ENCODE data around the gene UBE3B. TPM values are rescaled to one million over a fixed set of nuclear protein-coding genes. Genes with fewer than 3 reads are reported as not detected.

The UBE3B gene
- polyA plus RNA-seq, 3 donors, result 14.4 to 25.9 (median 18.2) TPM

GRCh38 chr12:109451400-109451799 lies 26.0 kb upstream of the UBE3B start:
- Mint-ChIP-seq H3K36me3 (peaks cover 83 to 89% of the 10 kb centered on the region in 2 donors), H3K9me3 (no peaks in the 10 kb centered on the region), H3K4me1 (no peaks in the 10 kb centered on the region), H3K27me3 (ENCODE audit: low read depth in 3 of 3) (no peaks in the 10 kb centered on the region), H3K27ac (no peak overlapping the region), H3K4me3 (no peak overlapping the region)
- DNase-seq, result no peak
- H3K9ac ChIP-seq (ENCODE audit: insufficient read depth, low read length, poor library complexity, severe bottlenecking), result no peak overlapping the region
- no peak overlapping the region for H3K4me3 ChIP-seq (replicated peaks in 1 of 3; ENCODE audit: low read depth in 2 of 3, low read length in 3 of 3)
- H3K4me2 ChIP-seq (replicated peaks; ENCODE audit: extremely low read depth, low read length, poor library complexity, severe bottlenecking), result no peak overlapping the region
- H2AFZ ChIP-seq (ENCODE audit: insufficient read depth, low read depth, low read length, poor library complexity, severe bottlenecking), result no peak overlapping the region
- peaks cover 83 to 99% of the 10 kb centered on the region in 2 donors for H3K36me3 ChIP-seq (replicated peaks in 1 of 2; ENCODE audit: control insufficient read depth in 1 of 2, insufficient read depth in 2 of 2, low read length in 2 of 2)
- no peaks in the 10 kb centered on the region for H3K4me1 ChIP-seq (ENCODE audit: control insufficient read depth in 1 of 2, insufficient read depth in 2 of 2, low read length in 2 of 2)
- intact Hi-C loops (cut with micrococcal nuclease), result no loop called here
- no peak for TF ChIP-seq CTCF (IDR thresholded peaks at IDR 0.05)
- no peaks in the 10 kb centered on the region for H3K9me3 ChIP-seq (replicated peaks in 1 of 2; ENCODE audit: control insufficient read depth in 1 of 2, insufficient read depth in 1 of 2, low read length in 2 of 2)
- H3K79me2 ChIP-seq (ENCODE audit: insufficient read depth, low read length), result no peaks in the 10 kb centered on the region
- no peak overlapping the region for H3K27ac ChIP-seq (ENCODE audit: low read depth in 1 of 2, low read length in 2 of 2)
- 96% methylated on average over 23 of the region's 23 CpGs for WGBS (ENCODE audit: insufficient coverage)
- no peaks in the 10 kb centered on the region for H4K20me1 ChIP-seq (ENCODE audit: insufficient read depth, low read length)
- H3K27me3 ChIP-seq (ENCODE audit: control insufficient read depth in 2 of 2, insufficient read depth in 2 of 2, low read length in 2 of 2), result no peaks in the 10 kb centered on the region

- H3K4me1 Mint-ChIP-seq, result no peaks in the 10 kb centered on the region
- H3K9me3 Mint-ChIP-seq, result no peaks in the 10 kb centered on the region
- DNase-seq, result no peak
- H3K27me3 ChIP-seq (ENCODE audit: control insufficient read depth in 2 of 2, insufficient read depth in 2 of 2, low read length in 2 of 2), result no peaks in the 10 kb centered on the region
- H2AFZ ChIP-seq (ENCODE audit: insufficient read depth, low read depth, low read length, poor library complexity, severe bottlenecking), result no peak overlapping the region
- WGBS (ENCODE audit: insufficient coverage), result 17% methylated on average over 1 of the region's 2 CpGs
- H4K20me1 ChIP-seq (ENCODE audit: insufficient read depth, low read length), result no peaks in the 10 kb centered on the region
- H3K4me3 Mint-ChIP-seq, result no peak overlapping the region
- no peaks in the 10 kb centered on the region for H3K79me2 ChIP-seq (ENCODE audit: insufficient read depth, low read length)
- H3K36me3 Mint-ChIP-seq, result peaks cover 87 to 89% of the 10 kb centered on the region in 2 donors
- no peak overlapping the region for H3K4me2 ChIP-seq (replicated peaks; ENCODE audit: extremely low read depth, low read length, poor library complexity, severe bottlenecking)
- H3K36me3 ChIP-seq (replicated peaks in 1 of 2; ENCODE audit: control insufficient read depth in 1 of 2, insufficient read depth in 2 of 2, low read length in 2 of 2), result peaks cover 87 to 99% of the 10 kb centered on the region in 2 donors
- no peak overlapping the region for H3K4me3 ChIP-seq (replicated peaks in 1 of 3; ENCODE audit: low read depth in 2 of 3, low read length in 3 of 3)
- no peak overlapping the region for H3K27ac Mint-ChIP-seq
- no peak overlapping the region for H3K27ac ChIP-seq (ENCODE audit: low read depth in 1 of 2, low read length in 2 of 2)
- no peaks in the 10 kb centered on the region for H3K27me3 Mint-ChIP-seq (ENCODE audit: low read depth in 3 of 3)
- no peaks in the 10 kb centered on the region for H3K9me3 ChIP-seq (replicated peaks in 1 of 2; ENCODE audit: control insufficient read depth in 1 of 2, insufficient read depth in 1 of 2, low read length in 2 of 2)
- intact Hi-C loops (cut with micrococcal nuclease), result no loop called here
- TF ChIP-seq CTCF (IDR thresholded peaks at IDR 0.05), result no peak
- H3K4me1 ChIP-seq (ENCODE audit: control insufficient read depth in 1 of 2, insufficient read depth in 2 of 2, low read length in 2 of 2), result no peaks in the 10 kb centered on the region
- H3K9ac ChIP-seq (ENCODE audit: insufficient read depth, low read length, poor library complexity, severe bottlenecking), result no peak overlapping the region
Observed at GRCh38 chr12:109452489-109452888, 24.9 kb upstream of the UBE3B start.

Data from CD14-positive monocyte (primary cell).